K562 (cell line): ENCODE measurements around the gene MICOS13. TPM values are rescaled to one million over a fixed set of nuclear protein-coding genes. Genes with fewer than 3 reads are reported as not detected.
A peak's percentile ranks its signal among the peaks of the same experiment; 100 is the strongest.

Experiments
- EP400 ChIP-seq: fragments of 450-650 bp; IDR thresholded peaks from 2 replicates; pipeline ENCODE4 v1.6.1; 2017; ENCODE audit warnings: antibody characterized with exemption, mild to moderate bottlenecking, moderate library complexity
- HNRNPLL ChIP-seq: fragments of 200-400 bp; formaldehyde crosslinking; IDR thresholded peaks from 2 replicates; pipeline ENCODE4 v1.6.1; 2017; ENCODE audit warnings: low read length, low read depth, mild to moderate bottlenecking; ENCODE audit not compliant: poor library complexity, severe bottlenecking
- KLF6 ChIP-seq: fragments of 250-450 bp; sonication (Bioruptor Pico); IDR thresholded peaks from 2 replicates; pipeline ENCODE4 v1.4.0; 2020; ENCODE audit warnings: mild to moderate bottlenecking, moderate library complexity, borderline replicate concordance
- NEUROD1 ChIP-seq: fragments of 150-350 bp; IDR thresholded peaks from 2 replicates; pipeline ENCODE4 v1.6.1; 2014; ENCODE audit warnings: borderline replicate concordance, low read length, low read depth; ENCODE audit not compliant: partially characterized antibody
- PCBP2 ChIP-seq: fragments of 200-400 bp; formaldehyde crosslinking; IDR thresholded peaks from 2 replicates; pipeline ENCODE4 v1.6.1; 2018; ENCODE audit warnings: low read length, low read depth, mild to moderate bottlenecking, moderate library complexity; ENCODE audit not compliant: poor library complexity, severe bottlenecking
- SIN3B ChIP-seq: fragments of 450-650 bp; IDR thresholded peaks from 2 replicates; pipeline ENCODE4 v1.6.1; 2017; ENCODE audit warnings: low read depth, mild to moderate bottlenecking, moderate library complexity
- SP1 ChIP-seq: sonication (generic); formaldehyde crosslinking; IDR thresholded peaks from 2 replicates; pipeline ENCODE4 v1.8.1; 2022; ENCODE audit warnings: mild to moderate bottlenecking, missing genetic modification reagents
- SREBF1 ChIP-seq: fragments of 150-350 bp; IDR thresholded peaks from 2 replicates; pipeline ENCODE4 v1.6.1; 2014; ENCODE audit warnings: antibody characterized with exemption, low read depth, low read length, borderline replicate concordance
- TRIM28 ChIP-seq: fragments of 450-650 bp; IDR thresholded peaks from 2 replicates; pipeline ENCODE4 v1.6.1; 2017
- polyA plus RNA-seq, 8 experiments: library from polyadenylated mRNA; depleted of rRNA in 4 of 8; stranded (reverse) in 5 of 8; unstranded in 3 of 8; fragments of >200 nt; fragmentation: Nextera tagmentation in 2 of 8; fragmentation: Illumina TruSeq in 1 of 8; extraction: Ambion mirVana in 2 of 8; extraction: Trizol in 1 of 8; gene quantifications; 2 replicates each; pipeline versions ENCODE4 v1.2.1 to v1.2.3, GENCODE V29; 2011 to 2014; ENCODE audit warnings: inconsistent platforms in 1 of 8, missing spikeins in 1 of 8
- total RNA-seq, 7 experiments: library from RNA; depleted of rRNA in 6 of 7; stranded (reverse); fragments of >200 nt in 6 of 7; fragmentation: Illumina TruSeq in 2 of 7; extraction: Trizol in 2 of 7; gene quantifications; 2 replicates each; pipeline versions ENCODE4 v1.2.1 to v1.2.3, GENCODE V29; 2011 to 2021; ENCODE audit warnings: low replicate concordance in 1 of 7
- TF ChIP-seq, protein P1 (sequence below): sonication (generic); formaldehyde crosslinking; IDR thresholded peaks from 2 replicates; pipeline ENCODE4 v1.8.1; 2022; ENCODE audit warnings: missing genetic modification reagents
- TF ChIP-seq, protein P2 (sequence below): sonication (generic); formaldehyde crosslinking; IDR thresholded peaks from 2 replicates; pipeline ENCODE4 v1.8.1; 2023; ENCODE audit warnings: missing genetic modification reagents, mild to moderate bottlenecking, borderline replicate concordance

Gene MICOS13
- total and polyA plus RNA-seq, 9 of the 15 experiments (the other 6 are each of a cell fraction or from before 2014, with no cell fraction given) = 15.5 to 220 (median 49.4) TPM

DNA sequence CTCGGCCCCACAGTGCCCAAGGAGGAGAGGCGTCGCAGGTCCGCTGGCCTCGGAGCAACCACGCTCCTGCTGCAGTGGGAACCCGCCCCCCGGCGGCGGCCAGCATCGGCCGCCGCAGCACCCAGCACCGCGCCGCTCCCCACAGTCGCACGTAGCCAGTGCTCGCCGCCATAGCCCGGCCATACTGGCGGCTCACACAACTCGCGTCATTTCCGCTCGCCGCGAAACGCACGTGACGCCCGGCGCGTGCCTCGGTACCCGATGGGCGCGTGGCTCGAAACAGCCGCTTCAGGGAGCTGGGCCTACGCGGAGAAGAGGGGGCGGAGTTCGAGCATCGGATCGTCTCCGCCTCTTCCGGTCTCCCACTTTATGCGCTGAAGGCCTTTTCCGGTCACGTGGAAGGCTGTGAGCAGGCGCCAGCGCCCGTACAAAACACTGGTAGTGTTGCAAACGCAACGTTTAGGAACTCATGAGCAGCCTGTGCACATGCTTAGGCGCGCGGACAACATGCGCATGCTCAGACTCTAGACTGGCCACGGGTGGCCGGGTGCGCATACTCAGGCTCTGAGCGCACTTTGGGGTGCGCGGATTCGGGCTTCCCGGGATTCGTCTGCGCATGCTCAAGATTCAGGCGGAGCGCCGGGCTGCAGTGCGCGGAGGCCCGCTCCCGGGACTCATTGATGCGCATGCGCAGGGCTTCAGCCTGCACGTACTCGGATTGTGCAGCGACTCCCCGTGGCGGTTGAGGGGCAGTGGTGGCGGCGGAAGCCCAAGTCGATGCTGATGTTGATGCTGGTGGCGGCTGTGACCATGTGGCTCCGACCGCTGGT is 39.9 kb upstream of the MICOS13 start, which contains the start of the genes CATSPERD and LONP1 (continued):
- TF ChIP-seq HNRNPLL = peak; percentile 64
- peak; percentile 91 for TF ChIP-seq SP1
- TF ChIP-seq EP400 = peak; percentile 99
- TF ChIP-seq SIN3B = peak; percentile 99
- TF ChIP-seq, protein P1, sequence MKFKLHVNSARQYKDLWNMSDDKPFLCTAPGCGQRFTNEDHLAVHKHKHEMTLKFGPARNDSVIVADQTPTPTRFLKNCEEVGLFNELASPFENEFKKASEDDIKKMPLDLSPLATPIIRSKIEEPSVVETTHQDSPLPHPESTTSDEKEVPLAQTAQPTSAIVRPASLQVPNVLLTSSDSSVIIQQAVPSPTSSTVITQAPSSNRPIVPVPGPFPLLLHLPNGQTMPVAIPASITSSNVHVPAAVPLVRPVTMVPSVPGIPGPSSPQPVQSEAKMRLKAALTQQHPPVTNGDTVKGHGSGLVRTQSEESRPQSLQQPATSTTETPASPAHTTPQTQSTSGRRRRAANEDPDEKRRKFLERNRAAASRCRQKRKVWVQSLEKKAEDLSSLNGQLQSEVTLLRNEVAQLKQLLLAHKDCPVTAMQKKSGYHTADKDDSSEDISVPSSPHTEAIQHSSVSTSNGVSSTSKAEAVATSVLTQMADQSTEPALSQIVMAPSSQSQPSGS (CRISPR knock-in tag) = no peak
- TF ChIP-seq TRIM28 = 0 out of 2 replicates have a peak, but pooled peaks have one; percentile 54
- 0 out of 2 replicates have a peak, but pooled peaks have one; percentile 18 for TF ChIP-seq SREBF1
- TF ChIP-seq, protein P2, sequence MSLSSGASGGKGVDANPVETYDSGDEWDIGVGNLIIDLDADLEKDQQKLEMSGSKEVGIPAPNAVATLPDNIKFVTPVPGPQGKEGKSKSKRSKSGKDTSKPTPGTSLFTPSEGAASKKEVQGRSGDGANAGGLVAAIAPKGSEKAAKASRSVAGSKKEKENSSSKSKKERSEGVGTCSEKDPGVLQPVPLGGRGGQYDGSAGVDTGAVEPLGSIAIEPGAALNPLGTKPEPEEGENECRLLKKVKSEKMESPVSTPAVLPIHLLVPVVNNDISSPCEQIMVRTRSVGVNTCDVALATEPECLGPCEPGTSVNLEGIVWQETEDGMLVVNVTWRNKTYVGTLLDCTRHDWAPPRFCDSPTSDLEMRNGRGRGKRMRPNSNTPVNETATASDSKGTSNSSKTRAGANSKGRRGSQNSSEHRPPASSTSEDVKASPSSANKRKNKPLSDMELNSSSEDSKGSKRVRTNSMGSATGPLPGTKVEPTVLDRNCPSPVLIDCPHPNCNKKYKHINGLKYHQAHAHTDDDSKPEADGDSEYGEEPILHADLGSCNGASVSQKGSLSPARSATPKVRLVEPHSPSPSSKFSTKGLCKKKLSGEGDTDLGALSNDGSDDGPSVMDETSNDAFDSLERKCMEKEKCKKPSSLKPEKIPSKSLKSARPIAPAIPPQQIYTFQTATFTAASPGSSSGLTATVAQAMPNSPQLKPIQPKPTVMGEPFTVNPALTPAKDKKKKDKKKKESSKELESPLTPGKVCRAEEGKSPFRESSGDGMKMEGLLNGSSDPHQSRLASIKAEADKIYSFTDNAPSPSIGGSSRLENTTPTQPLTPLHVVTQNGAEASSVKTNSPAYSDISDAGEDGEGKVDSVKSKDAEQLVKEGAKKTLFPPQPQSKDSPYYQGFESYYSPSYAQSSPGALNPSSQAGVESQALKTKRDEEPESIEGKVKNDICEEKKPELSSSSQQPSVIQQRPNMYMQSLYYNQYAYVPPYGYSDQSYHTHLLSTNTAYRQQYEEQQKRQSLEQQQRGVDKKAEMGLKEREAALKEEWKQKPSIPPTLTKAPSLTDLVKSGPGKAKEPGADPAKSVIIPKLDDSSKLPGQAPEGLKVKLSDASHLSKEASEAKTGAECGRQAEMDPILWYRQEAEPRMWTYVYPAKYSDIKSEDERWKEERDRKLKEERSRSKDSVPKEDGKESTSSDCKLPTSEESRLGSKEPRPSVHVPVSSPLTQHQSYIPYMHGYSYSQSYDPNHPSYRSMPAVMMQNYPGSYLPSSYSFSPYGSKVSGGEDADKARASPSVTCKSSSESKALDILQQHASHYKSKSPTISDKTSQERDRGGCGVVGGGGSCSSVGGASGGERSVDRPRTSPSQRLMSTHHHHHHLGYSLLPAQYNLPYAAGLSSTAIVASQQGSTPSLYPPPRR (CRISPR knock-in tag) = no peak
- TF ChIP-seq KLF6 = no peak
- TF ChIP-seq NEUROD1 = peak; percentile 53
- no peak for TF ChIP-seq PCBP2
